NCI-H82 (cell line): ENCODE results near the gene FLVCR2.

Source experiments
- DNase-seq: peaks from one replicate; lab custom pipeline; 2025; lab: John Stamatoyannopoulos, UW

FLVCR2 gene

GRCh38 chr14:75578102-75578785 lies at the start of gene FLVCR2:
TSS of gene FLVCR2 (plus strand) at chr14:75578620. CDS start at chr14:75578973, 353 bp downstream.
- peak; percentile 55 for DNase-seq

GRCh38 chr14:75531256-75531655 lies 47.2 kb upstream of the FLVCR2 start:
- no peak for DNase-seq

DNA sequence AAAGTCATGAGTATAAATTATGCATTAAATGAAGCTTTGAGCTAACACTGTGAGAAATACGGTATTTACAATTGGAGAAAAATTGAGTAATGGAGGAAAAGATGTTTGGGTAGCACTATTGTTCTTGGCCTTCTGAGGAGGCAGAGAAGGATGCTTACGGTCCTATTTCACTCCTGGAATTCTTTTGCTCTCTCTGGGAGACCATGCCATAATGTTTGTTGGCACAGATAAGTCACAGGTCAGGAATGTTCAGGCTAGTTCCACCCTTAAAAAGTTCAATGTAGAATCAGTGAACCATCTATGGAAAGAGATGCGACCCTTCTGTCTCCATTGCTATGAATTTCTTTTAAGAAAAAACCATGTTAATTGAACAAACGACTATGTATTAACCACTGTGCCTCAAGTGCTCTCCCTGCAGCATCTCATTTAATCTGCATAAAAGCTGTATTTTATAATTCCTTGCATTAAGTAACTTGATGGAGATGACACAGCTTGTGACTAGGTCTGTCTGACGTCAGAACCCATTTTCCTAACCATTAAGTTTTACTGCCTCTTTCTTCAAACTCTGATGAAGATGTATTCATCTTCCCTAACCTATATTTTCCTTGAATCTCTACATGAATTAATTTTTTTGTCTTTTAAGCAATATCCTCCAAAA lies 46.6 kb upstream of the FLVCR2 start:
- DNase-seq, result no peak

GRCh38 chr14:75533791-75534555 lies 44.4 kb upstream of the FLVCR2 start:
- DNase-seq, result no peak

GRCh38 chr14:75535164-75535898 lies 43.1 kb upstream of the FLVCR2 start:
- DNase-seq, result no peak

- no peak for DNase-seq
Measured at GRCh38 chr14:75537071-75537470, 41.3 kb upstream of the FLVCR2 start.

DNA sequence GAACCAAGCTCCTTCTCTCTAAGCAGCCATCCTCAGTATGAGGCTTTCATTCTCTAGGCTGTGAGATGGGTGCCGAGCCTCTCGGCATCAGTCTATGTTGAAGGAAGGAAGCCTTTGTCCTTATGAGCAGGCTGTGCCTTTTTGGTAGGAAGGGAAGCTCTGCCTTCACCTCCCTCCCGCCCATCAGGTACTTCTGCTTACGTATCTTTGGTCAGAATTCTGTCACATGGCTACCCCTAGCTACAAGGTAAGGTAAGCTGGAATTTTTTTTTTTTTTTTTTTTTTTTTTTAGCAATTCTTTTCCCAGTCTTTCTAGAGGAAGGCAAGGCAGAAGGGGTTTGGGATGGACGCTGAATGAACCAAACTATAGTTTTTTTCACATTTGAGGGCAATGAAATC lies 39.3 kb upstream of the FLVCR2 start:
- DNase-seq, result no peak

DNA sequence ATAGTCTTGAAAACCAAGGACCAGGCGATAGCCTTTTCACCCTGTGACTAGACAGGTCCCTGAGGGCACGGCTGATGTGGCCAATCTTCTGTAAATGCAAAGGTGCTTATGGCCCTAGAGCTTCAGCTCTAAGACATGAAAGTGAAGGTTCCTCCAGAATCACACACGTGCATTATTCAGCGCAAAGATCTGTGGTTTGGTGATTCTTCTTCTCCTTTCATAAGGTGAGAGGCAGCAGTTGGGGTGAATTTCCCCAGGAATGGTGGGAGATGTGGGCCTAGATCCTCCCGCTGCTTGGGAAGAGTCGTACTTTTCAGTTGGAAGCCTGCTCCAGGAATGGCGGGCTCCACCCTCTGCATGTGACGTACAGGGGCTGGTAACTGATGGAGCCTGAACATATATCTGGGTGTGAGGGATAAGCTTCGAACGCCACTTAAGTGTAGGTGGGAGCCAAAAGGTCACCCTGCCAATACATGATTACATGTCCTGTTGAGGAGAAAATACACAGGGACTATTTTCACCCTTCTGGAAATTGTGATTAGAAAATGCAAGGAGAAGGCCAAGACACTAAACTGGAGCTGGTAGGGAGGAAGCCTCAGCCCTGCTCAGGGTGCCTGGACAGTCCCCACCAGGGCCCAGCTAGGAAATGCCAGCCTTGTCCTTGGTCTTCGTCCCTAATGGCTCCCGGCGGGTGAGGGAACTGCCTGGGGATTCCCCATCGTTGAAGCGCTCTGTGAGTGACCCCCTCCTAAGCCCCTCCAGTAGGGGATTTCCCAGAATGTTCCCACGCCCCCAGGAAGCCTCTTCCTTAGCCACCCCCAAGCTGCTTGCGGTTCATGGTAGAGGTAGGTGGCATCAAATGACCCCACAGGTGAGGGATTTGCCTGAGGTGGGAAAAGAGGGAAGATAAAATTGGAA lies 38.6 kb upstream of the FLVCR2 start:
- no peak for DNase-seq

- no peak for DNase-seq
Measured at GRCh38 chr14:75540479-75540851, 38.0 kb upstream of the FLVCR2 start.

- no peak for DNase-seq
Measured at GRCh38 chr14:75542588-75543091, 35.8 kb upstream of the FLVCR2 start.

GRCh38 chr14:75543253-75543652 lies 35.2 kb upstream of the FLVCR2 start:
- no peak for DNase-seq

- DNase-seq, result no peak
Measured at GRCh38 chr14:75543786-75544185, 34.6 kb upstream of the FLVCR2 start.

DNA sequence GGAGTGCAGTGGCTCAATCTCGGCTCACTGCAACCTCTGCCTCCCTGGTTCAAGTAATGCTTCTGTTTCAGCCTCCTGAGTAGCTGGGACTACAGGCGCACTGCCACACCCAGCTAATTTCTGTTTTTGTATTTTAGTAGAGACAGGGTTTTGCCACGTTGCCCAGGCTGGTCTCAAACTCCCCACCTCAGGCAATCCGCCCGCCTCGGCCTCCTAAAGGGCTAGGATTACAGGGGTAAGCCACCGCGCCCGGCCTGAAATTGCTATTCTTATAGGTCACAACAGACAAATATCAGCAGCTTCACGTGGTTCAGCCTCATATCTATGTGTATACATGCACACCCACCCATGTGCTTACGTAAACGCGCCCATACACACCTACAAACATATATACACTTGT lies 32.5 kb upstream of the FLVCR2 start:
- DNase-seq, result no peak

GRCh38 chr14:75547552-75548250 lies 30.7 kb upstream of the FLVCR2 start:
- DNase-seq, result no peak

DNA sequence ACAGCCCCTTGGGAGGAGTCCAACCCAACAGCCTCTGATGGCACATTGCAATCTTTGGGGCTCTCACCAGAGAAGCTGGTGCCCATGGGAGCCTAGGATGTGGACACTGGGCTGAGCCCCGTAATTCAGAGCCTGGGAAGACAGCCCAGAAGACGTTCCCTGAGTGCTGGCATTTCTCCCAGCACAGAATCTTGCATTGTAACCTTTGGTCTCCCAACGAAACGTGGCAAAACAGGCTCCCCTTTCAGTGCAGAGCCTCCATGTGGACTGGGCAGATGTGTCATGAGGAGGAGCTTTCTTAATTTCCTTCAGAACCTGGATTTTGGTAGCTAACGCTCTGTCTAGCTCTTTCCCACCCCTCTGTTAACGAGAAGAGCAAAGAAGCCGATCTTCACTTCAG lies 29.9 kb upstream of the FLVCR2 start:
- no peak for DNase-seq

GRCh38 chr14:75549169-75549568 lies 29.3 kb upstream of the FLVCR2 start:
- DNase-seq, result no peak

DNA sequence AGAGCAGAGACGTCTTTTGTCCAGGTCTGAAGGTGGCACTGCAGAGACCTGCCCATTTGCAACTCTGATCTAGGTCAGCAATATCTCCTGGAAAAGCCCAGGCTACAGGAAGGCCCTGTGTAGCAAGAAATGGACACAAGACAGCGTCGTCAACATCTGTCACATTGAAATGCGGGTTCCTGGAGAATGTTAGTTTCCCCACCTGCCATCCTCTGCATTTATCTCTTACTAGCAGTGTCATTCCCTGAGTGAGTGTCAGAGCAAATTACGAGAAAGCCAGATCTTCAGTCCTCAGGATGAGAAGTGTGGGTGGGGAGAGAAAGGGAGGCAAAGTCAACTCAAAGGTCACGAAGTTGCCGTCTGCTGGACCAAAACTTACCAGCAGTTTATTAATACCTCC lies 27.4 kb upstream of the FLVCR2 start:
- DNase-seq, result no peak

- DNase-seq, result no peak
Measured at GRCh38 chr14:75553157-75553556, 25.3 kb upstream of the FLVCR2 start.

- no peak for DNase-seq
Measured at GRCh38 chr14:75553761-75554364, 24.6 kb upstream of the FLVCR2 start.

- DNase-seq, result no peak
Measured at GRCh38 chr14:75554482-75554881, 23.9 kb upstream of the FLVCR2 start.
